SK-N-SH (cell line): ENCODE data around the gene PIEZO2. TPM values are rescaled to one million over a fixed set of nuclear protein-coding genes. Genes with fewer than 3 reads are reported as not detected.

Experiments used
- CTCF ChIA-PET: fragments of 300-600, 350-600 bp; formaldehyde crosslinking; extraction: SDS; loops from one replicate; lab custom pipeline; 2021; lab: Yijun Ruan, JAX
- POLR2A ChIA-PET: fragments of 350-600 bp; sonication (Branson Sonifier 250); formaldehyde crosslinking; extraction: SDS; loops from one replicate; lab custom pipeline; 2020; ENCODE audit warnings: antibody characterized with exemption, inconsistent platforms; lab: Yijun Ruan, JAX
- DNase-seq: peaks from one replicate; pipeline ENCODE4 v3.0.0; 2012
- H2AFZ ChIP-seq: fragments of 200-600 bp; sonication (generic); 2 replicates; pipeline ENCODE4 v1.8.1; 2016; ENCODE audit warnings: antibody characterized with exemption, mild to moderate bottlenecking, low read depth
- H3F3A ChIP-seq: fragments of 200-600 bp; sonication (generic); replicated peaks from 2 replicates; pipeline ENCODE3; 2016; ENCODE audit warnings: antibody characterized with exemption, mild to moderate bottlenecking; ENCODE audit not compliant: insufficient read depth
- H3K27ac ChIP-seq, 2 experiments: fragments of 200-500 bp in 1 of 2; fragments of 200-600 bp in 1 of 2; sonication (Bioruptor generic) in 1 of 2; sonication (generic), shearing (Covaris generic) in 1 of 2; 2 replicates each; pipeline versions ENCODE4 v1.5.1 to v1.6.1; 2014 to 2016; ENCODE audit warnings: low read depth in 2 of 2, inconsistent platforms in 1 of 2, low read length in 1 of 2, mild to moderate bottlenecking in 1 of 2, mixed read lengths in 1 of 2
- H3K27me3 ChIP-seq: fragments of 200-600 bp; sonication (generic), shearing (Covaris generic); 2 replicates; pipeline ENCODE4 v1.6.1; 2016; ENCODE audit warnings: mixed run types; ENCODE audit not compliant: insufficient read depth
- H3K36me3 ChIP-seq, 2 experiments: fragments of 200-500 bp in 1 of 2; fragments of 200-600 bp in 1 of 2; sonication (Bioruptor generic) in 1 of 2; sonication (generic) in 1 of 2; replicated peaks in 1 of 2; 2 replicates each; pipeline versions ENCODE3 to v1.5.1; 2014 to 2016; ENCODE audit warnings: low read length in 1 of 2, mild to moderate bottlenecking in 1 of 2; ENCODE audit not compliant: insufficient read depth in 2 of 2, control insufficient read depth in 1 of 2
- H3K4me1 ChIP-seq, 2 experiments: fragments of 200-500 bp in 1 of 2; fragments of 200-600 bp in 1 of 2; sonication (Bioruptor generic) in 1 of 2; sonication (generic), shearing (Covaris generic) in 1 of 2; 2 replicates each; pipeline versions ENCODE4 v1.5.1 to v1.6.1; 2014 to 2016; ENCODE audit warnings: low read depth in 1 of 2, low read length in 1 of 2, mixed run types in 1 of 2; ENCODE audit not compliant: insufficient read depth in 2 of 2, control insufficient read depth in 1 of 2
- H3K4me2 ChIP-seq: fragments of 200-600 bp; sonication (generic), shearing (Covaris generic); 2 replicates; pipeline ENCODE4 v1.6.1; 2017; ENCODE audit warnings: mixed run types
- H3K4me3 ChIP-seq, 2 experiments: fragments of 200-500 bp in 1 of 2; fragments of 200-600 bp in 1 of 2; sonication (Bioruptor generic) in 1 of 2; sonication (generic), shearing (Covaris generic) in 1 of 2; 2 replicates each; pipeline versions ENCODE4 v1.5.1 to v1.8.1; 2014 to 2016; ENCODE audit warnings: low read depth in 2 of 2, inconsistent platforms in 1 of 2, low read length in 1 of 2, mild to moderate bottlenecking in 1 of 2, mixed read lengths in 1 of 2, moderate library complexity in 1 of 2
- H3K79me2 ChIP-seq: fragments of 200-600 bp; sonication (generic); 2 replicates; pipeline ENCODE4 v1.8.1; 2017; ENCODE audit warnings: mild to moderate bottlenecking; ENCODE audit not compliant: insufficient read depth
- H3K9ac ChIP-seq: fragments of 200-600 bp; sonication (generic); 2 replicates; pipeline ENCODE4 v1.6.1; 2017; ENCODE audit warnings: mixed run types
- H3K9me2 ChIP-seq: fragments of 200-600 bp; sonication (generic); 2 replicates; pipeline ENCODE4 v1.6.1; 2017; ENCODE audit warnings: mixed run types
- H3K9me3 ChIP-seq: fragments of 200-600 bp; sonication (generic); 2 replicates; pipeline ENCODE4 v1.6.1; 2017; ENCODE audit warnings: mixed run types, mild to moderate bottlenecking, moderate library complexity
- H4K20me1 ChIP-seq: fragments of 200-600 bp; sonication (generic); 2 replicates; pipeline ENCODE4 v1.6.1; 2017; ENCODE audit warnings: mild to moderate bottlenecking, mixed run types; ENCODE audit not compliant: insufficient read depth
- FOSL2 ChIP-seq: IDR thresholded peaks from 2 replicates; pipeline ENCODE4 v1.4.0; 2012; ENCODE audit warnings: low read depth, mild to moderate bottlenecking, moderate library complexity, borderline replicate concordance
- GATA2 ChIP-seq: sonication (generic); formaldehyde crosslinking; IDR thresholded peaks from 2 replicates; pipeline ENCODE4 v1.5.0; 2020; ENCODE audit warnings: mild to moderate bottlenecking, missing genetic modification reagents
- RFX5 ChIP-seq: IDR thresholded peaks from 2 replicates; pipeline ENCODE4 v1.6.1; 2012; ENCODE audit warnings: mild to moderate bottlenecking, improper control_type of control experiment, low read length
- RXRA ChIP-seq: IDR thresholded peaks from 2 replicates; pipeline ENCODE4 v1.4.0; 2012; ENCODE audit warnings: low read depth, mild to moderate bottlenecking, borderline replicate concordance
- TEAD4 ChIP-seq: IDR thresholded peaks from 2 replicates; pipeline ENCODE4 v1.4.0; 2012; ENCODE audit warnings: mild to moderate bottlenecking, borderline replicate concordance; ENCODE audit not compliant: insufficient read depth
- YY1 ChIP-seq: IDR thresholded peaks from 2 replicates; pipeline ENCODE4 v1.4.0; 2012; ENCODE audit warnings: low read depth, mild to moderate bottlenecking
- WGBS: methylation state at CpG from one replicate; pipeline ENCODE4 v1.1.6; 2017; ENCODE audit warnings: low lambda C conversion rate; 5-methylcytosine and 5-hydroxymethylcytosine counted together
- polyA plus RNA-seq, 3 experiments: library from polyadenylated mRNA; depleted of rRNA; stranded (reverse); fragments of >200 nt; gene quantifications; 2 replicates each; pipeline ENCODE4 v1.2.3, GENCODE V29; 2012
- TF ChIP-seq, protein P1 (sequence below): IDR thresholded peaks from 2 replicates; pipeline ENCODE4; 2012

The PIEZO2 gene
- polyA plus RNA-seq, 1 of the 3 experiments (the other 2 are of a cell fraction): not detected

DNA sequence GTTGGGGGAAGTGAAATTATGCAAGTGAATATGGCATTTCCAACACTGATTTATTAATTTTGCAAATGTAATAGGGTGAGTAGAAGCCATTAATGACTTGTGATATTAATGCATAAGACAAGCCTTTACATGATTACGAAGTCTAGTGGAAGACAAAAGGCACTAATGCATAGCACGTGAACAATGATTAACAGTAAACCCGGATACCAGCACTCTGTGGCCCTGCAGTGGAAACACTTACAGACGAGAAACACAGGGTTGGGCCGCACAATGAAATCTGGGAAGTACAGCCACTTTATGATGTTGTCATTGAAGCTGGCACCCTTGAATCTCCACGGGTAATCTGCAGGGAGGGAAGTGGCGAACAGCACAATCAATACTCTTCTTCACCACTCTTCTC lies 390.1 kb downstream of the PIEZO2 start:
- no peak overlapping the region for H3K9ac ChIP-seq
- H3K4me3 ChIP-seq: no peak overlapping the region
- no peak overlapping the region for H2AFZ ChIP-seq
- H3K4me1 ChIP-seq: no peaks in the 10 kb centered on the region
- CTCF ChIA-PET: interaction anchor here (1.7 kb wide), 1 partner anchor 28 kb away, joined by 6 read pairs; no protein-coding TSS in a partner anchor
- H3K79me2 ChIP-seq: no peaks in the 10 kb centered on the region
- no peak for TF ChIP-seq TEAD4
- no peak for TF ChIP-seq RXRA
- TF ChIP-seq FOSL2: no peak
- H3F3A ChIP-seq: no peaks in the 10 kb centered on the region
- H3K27me3 ChIP-seq: peaks cover 16% of the 10 kb centered on the region; the same call in 1 of the 2 replicates
- no peaks in the 10 kb centered on the region for H3K9me2 ChIP-seq
- POLR2A ChIA-PET: no interaction called here
- no peak overlapping the region for H3K4me2 ChIP-seq
- no peak overlapping the region for H3K27ac ChIP-seq
- H3K36me3 ChIP-seq: no peaks in the 10 kb centered on the region
- no peak for DNase-seq
- no peaks in the 10 kb centered on the region for H3K9me3 ChIP-seq
- 8% methylated on average over 7 of the region's 7 CpGs for WGBS
- no peaks in the 10 kb centered on the region for H4K20me1 ChIP-seq

DNA sequence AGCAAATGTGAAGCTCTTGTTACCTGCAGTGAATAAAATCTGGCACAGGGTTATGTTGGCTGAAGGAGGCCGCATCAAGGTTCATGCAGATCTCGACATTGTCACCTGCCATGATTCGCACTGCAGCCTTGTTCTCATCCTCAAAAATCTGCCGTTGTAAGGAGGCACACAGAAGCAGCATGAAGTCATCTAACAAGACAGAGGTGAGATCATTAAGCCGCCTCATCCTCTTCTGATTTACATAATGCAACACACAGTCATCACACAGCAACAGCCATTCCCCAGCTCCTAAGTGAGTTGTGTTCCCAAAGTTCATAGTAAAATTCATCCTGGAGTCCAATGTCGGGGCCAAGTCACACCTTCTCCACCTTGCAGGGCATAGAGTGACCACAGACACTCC lies 391.4 kb downstream of the PIEZO2 start:
- no peak for DNase-seq
- H3F3A ChIP-seq: no peaks in the 10 kb centered on the region
- no peak overlapping the region for H3K27ac ChIP-seq
- H3K9me2 ChIP-seq: no peaks in the 10 kb centered on the region
- CTCF ChIA-PET: no interaction called here
- no peaks in the 10 kb centered on the region for H3K36me3 ChIP-seq
- POLR2A ChIA-PET: no interaction called here
- no peaks in the 10 kb centered on the region for H3K79me2 ChIP-seq
- H4K20me1 ChIP-seq: no peaks in the 10 kb centered on the region
- no peak overlapping the region for H3K4me2 ChIP-seq
- no peak overlapping the region for H3K4me3 ChIP-seq
- no peak for TF ChIP-seq YY1
- no peak overlapping the region for H3K9ac ChIP-seq
- H3K27me3 ChIP-seq: peaks cover 6% of the 10 kb centered on the region; the same call in 1 of the 2 replicates
- H2AFZ ChIP-seq: no peak overlapping the region
- WGBS: 0% methylated on average over 6 of the region's 6 CpGs
- no peaks in the 10 kb centered on the region for H3K9me3 ChIP-seq
- H3K4me1 ChIP-seq: no peaks in the 10 kb centered on the region

GRCh38 chr18:10757349-10757748 lies 392.0 kb downstream of the PIEZO2 start:
- no peak for TF ChIP-seq RFX5
- TF ChIP-seq FOSL2: no peak
- Histone ChIP-seq H3K9me2 (no peaks in the 10 kb centered on the region), H3K27me3 (peaks cover 5% of the 10 kb centered on the region; the same call in 1 of the 2 replicates), H3K9me3 (no peaks in the 10 kb centered on the region), H3K79me2 (no peaks in the 10 kb centered on the region), H3K27ac (no peak overlapping the region), H3K4me2 (no peak overlapping the region), H4K20me1 (no peaks in the 10 kb centered on the region), H3F3A (no peaks in the 10 kb centered on the region), H3K36me3 (no peaks in the 10 kb centered on the region), H3K4me1 (no peaks in the 10 kb centered on the region), H3K9ac (no peak overlapping the region), H2AFZ (no peak overlapping the region), H3K4me3 (no peak overlapping the region)
- ChIA-PET CTCF (no interaction called here), POLR2A (no interaction called here)
- DNase-seq: no peak

DNA sequence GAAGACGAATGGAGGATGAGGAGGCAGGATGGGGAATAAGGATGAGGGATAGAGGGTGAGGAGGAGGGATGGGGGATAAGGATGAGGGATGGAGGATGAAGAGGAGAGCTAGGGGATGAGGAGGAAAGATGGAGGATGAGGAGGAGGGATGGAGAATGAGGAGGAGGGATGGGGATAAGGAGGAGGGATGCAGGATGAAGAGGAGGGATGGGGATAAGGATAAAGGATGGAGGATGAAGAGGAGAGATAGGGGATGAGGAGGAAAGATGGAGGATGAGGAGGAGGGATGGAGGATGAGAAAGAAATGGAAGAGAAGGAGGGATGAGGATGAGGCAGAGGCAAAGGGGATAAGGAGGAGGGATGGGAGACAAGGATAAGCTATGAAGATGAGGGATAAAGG lies 393.5 kb downstream of the PIEZO2 start:
- Histone ChIP-seq H3K27me3 (peaks cover 13% of the 10 kb centered on the region; the same call in 1 of the 2 replicates), H3K4me3 (no peak overlapping the region), H3K9me2 (no peaks in the 10 kb centered on the region), H2AFZ (no peak overlapping the region), H3K9me3 (no peaks in the 10 kb centered on the region), H3K4me2 (no peak overlapping the region), H3F3A (no peaks in the 10 kb centered on the region), H3K79me2 (no peaks in the 10 kb centered on the region), H3K4me1 (no peaks in the 10 kb centered on the region), H3K27ac (no peak overlapping the region), H3K36me3 (no peaks in the 10 kb centered on the region), H4K20me1 (no peaks in the 10 kb centered on the region), H3K9ac (no peak overlapping the region)
- WGBS: 0% methylated on average over 1 of the region's 1 CpG
- TF ChIP-seq, protein P1, sequence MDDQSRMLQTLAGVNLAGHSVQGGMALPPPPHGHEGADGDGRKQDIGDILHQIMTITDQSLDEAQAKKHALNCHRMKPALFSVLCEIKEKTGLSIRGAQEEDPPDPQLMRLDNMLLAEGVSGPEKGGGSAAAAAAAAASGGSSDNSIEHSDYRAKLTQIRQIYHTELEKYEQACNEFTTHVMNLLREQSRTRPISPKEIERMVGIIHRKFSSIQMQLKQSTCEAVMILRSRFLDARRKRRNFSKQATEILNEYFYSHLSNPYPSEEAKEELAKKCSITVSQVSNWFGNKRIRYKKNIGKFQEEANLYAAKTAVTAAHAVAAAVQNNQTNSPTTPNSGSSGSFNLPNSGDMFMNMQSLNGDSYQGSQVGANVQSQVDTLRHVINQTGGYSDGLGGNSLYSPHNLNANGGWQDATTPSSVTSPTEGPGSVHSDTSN: no peak
- no peak for TF ChIP-seq GATA2
- no peak for DNase-seq
- POLR2A ChIA-PET: no interaction called here
- CTCF ChIA-PET: no interaction called here
